Measurements from ENCODE around the gene S100A11. TPM values are rescaled to one million over a fixed set of nuclear protein-coding genes. Genes with fewer than 3 reads are reported as not detected.
A peak's percentile ranks its signal among the peaks of the same experiment; 100 is the strongest.

S100A11 gene
- total RNA-seq, 1 experiment from 2014 or later = 824 TPM

DNA sequence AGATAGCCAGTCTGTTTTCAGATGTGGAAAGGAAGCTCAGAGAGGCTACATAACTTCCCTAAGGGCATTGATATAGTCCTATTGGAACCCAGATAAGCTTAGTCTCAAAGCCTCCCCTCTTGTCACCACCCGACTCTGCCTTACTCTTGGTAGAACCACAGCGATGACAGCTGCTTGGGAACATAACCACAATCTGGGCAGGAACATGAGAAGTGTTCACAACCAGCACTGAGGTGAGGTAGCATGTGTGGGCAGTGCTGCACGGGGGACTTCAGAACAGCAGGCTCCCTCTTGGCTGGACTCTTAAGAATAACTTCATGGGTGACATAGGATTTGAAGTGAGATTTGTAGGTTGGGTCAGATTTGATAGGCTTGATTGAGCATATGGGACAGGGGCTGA is 33.8 kb downstream of the S100A11 start:
- DNase-seq (ENCODE audit: low read depth) = no peak

DNA sequence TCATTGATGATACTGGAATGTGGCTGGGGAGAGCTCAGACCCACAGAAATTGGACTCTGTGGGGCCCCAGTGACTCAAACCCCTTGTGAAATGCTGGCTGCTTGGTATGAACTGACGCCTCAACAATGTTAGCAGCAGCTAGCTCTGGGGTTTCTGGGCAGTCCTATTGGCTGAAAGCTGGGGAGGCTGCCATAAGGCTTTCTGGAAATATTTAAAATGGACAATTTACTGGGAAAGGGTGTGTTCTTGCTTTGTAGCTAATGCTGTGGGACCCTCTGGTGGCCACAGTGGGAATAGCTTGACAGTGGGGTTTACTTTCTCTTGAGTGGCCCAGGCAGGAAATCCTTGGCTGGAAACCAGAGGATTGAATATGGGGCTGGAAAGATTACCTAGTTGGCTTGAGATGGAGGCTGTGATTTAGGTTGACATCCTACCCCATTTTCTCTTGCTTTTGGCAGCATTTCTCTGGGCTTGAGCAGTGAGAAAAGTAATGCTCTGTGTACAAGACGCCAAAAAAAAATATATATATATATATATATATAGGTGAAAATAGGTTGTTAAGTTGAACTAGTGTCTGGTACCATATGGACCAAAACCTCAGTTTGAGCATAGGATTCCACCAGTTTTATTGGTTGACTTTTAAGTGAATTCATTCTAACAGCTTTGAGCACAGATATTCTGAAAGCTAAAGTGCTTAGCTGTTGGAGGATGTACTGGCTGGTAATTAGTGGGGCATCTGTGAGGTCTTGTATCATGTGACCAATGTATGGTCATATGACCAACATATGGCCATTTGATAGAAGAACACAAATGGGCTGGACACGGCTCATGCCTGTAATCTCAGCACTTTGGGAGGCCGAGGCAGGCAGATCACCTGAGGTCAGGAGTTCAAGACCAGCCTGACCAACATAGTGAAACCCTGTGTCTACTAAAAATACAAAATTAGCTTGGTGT is 34.9 kb downstream of the S100A11 start:
- DNase-seq (ENCODE audit: low read depth) = peak; percentile 84

DNA sequence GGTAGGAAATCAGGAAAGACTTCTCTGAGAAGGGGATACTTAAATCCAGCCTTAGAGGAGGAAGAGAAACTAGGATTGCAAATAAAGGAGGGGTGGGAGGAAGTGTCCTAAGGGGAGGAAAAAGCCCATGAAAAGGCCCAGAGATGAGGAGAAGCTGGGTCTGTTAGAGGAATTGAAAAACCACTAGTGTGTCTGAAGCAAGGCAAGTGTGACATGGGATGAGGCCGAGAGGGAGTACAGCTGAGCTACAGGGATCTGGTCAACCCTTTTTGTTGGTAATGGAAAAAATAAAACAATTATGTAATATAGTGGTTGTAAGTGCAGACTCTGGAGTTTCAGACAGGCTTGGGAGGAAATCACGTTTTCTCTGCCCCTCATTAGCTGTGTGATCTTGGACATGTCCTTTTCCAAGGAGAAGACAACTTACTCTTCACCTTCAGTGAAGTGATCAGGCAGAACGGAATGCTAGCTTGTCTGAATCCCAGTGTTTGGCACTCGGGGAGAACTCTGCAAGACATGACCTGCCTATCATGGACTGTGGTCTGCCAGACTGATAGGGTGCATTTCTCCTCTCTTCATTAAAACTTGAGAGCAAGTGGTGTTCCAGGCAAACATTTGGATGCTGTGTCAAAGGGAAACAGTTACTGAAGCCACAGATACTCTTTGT is 35.7 kb downstream of the S100A11 start:
- no peak for DNase-seq (ENCODE audit: low read depth)

DNA sequence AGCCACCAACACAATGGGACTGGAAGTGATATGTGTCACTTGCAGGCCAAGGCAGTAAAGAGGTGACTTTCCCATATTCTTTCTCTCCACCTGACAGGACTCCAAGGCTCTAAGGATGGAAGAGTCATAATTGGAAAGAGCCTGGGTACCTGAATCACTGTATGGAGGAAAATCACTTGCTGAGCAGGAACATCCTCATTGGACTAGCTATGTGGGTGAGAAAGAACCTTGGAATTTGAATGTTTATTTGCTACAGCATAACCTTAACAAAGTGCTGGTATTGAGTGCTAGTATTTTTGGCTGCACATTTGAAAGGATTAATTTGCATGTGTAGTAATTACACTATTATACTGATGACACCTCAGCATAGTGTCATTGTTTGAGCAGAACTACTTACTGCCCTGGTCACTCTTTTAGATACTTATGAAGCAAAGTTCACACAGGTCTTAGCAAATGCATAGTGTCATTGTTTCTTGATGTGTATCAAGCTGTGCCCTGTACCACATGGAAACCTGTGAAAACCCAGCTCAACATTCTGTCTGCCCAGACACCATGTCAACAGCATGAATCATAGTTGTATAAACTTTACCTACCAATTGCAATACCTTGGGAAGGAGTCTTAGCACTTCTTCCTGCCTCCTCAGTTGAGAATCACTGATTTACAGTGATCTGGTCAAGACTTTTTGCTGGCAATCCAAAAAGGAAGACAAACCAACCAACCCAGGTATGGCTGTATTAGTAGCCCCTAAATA is 38.0 kb downstream of the S100A11 start:
- DNase-seq (ENCODE audit: low read depth) = peak; percentile 81

DNA sequence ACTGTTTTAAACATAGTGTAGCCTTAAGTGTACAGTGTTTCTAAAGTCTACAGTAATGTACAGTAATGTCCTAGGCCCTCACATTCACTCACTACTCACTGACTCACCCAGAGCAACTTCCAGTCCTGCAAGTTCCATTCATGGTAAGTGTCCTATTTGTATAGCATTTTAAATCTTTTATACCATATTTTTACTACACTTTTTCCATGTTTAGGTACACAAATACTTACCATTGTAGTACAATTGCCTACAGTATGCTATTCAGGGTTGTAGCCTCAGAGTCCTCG is 39.6 kb downstream of the S100A11 start:
- no peak for DNase-seq (ENCODE audit: low read depth)

DNA sequence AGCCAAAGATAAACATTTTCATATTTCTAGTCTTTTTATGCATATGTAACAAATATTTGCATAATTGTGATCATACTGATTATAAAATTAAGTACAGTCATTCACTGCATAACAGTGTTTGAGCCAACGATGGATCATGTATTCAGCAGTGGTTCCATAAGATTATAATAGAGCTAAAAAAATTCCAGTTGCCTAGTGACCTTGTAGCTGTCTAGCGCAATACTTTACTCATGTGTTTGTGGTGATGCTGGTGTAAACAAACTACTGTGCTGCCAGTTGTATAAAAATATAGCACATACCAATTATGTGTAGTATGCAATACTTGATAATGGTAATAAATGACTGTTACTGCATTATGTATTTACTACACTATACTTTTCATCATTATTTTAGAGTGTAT is 41.0 kb downstream of the S100A11 start:
- DNase-seq (ENCODE audit: low read depth) = peak; percentile 55

DNA sequence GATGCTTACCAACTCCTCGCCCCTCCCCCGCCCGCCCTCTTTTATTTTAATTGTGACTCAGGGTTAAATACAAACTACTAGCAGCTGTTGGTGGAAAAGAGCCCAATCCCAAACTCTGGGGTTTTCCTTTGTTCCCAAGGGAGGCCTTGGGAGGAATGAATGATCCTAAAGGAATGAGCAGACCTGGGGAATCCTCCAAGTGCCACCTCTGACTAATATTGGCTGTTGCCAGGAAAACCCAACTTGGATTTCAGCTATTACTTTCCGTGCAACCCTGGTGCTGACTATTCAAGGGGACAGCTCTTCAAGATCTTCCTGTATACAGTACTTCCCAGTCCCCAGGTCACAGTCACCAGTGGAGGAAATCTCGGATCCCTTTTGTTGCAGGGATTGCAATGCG is 41.8 kb downstream of the S100A11 start:
- DNase-seq (ENCODE audit: low read depth) = peak; percentile 98

DNA sequence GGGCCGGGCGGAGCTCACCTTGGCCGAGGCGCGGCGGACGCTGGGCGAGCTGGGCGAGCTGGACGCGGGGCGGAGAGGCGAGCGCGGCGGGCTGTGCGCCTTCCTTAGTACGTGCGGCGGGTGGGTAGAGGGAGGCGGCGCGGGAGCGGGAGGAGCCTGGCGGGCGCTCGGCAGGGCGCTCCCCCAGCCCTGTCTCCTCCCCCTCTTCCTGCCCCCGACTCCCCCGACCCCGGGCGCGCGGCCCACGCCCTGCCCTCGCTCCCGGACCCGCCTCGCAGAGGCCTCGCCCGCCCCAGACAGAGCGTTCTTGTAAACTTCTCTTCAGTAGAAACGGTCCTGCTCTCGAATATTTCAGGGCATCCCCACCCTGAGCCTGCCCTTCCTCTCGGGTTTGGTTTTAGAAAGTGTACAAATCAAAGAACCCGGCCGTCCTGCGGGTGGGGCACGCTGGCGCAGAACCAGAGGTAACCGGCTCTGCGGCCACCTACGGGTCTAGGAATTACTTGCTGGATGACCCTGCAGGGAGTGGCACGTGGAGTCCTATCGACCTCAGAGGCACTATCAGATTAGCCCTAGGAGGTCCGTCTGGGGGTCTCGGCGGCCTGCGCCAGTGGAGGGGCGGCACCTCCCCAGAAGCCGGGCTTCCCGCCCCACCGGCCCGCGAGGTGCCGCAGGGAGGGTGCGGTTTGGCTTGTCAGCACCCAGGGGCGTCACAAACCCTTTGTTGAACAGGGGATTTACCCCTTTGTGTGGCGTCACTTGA is 42.9 kb downstream of the S100A11 start, which contains the start of gene S100A10:
S100A10 (minus strand) TSS at position 126 of the 763 bp plus-strand sequence. CDS start 7,629 bp downstream, outside the sequence.
- peak; percentile 74 for DNase-seq (ENCODE audit: low read depth)

DNA sequence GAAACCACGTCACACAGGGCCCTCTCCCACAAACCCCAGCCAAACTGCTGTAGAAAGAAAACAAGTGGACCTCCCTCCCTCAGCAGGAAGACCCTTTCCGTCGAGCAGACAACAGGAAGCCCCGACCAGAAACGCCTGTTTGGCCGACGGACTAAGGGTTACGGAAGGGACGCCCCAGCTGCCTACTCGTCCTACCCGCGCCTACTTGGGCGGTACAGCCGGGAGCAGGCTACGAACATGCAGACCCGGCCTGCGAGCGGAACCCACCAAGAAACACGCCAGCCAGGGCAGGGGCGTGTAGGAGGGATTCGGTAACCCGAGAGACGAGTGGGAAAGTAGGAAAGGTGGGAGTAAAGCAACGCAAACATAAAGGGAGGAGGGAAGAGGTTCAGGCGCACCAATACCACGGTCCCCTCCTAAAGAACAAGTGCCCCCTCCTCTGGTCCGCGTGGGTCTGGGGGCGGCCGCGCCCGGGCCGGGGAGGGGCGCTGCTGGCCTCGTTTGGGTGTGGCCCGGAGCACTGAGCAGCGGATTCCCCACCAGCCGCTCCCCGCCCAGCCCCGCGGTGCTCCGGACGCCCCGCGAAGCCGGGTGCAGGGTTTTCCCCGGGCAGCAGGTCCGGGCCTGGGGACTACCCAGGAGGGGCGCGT is 43.6 kb downstream of the S100A11 start:
- DNase-seq (ENCODE audit: low read depth) = peak; percentile 63

DNA sequence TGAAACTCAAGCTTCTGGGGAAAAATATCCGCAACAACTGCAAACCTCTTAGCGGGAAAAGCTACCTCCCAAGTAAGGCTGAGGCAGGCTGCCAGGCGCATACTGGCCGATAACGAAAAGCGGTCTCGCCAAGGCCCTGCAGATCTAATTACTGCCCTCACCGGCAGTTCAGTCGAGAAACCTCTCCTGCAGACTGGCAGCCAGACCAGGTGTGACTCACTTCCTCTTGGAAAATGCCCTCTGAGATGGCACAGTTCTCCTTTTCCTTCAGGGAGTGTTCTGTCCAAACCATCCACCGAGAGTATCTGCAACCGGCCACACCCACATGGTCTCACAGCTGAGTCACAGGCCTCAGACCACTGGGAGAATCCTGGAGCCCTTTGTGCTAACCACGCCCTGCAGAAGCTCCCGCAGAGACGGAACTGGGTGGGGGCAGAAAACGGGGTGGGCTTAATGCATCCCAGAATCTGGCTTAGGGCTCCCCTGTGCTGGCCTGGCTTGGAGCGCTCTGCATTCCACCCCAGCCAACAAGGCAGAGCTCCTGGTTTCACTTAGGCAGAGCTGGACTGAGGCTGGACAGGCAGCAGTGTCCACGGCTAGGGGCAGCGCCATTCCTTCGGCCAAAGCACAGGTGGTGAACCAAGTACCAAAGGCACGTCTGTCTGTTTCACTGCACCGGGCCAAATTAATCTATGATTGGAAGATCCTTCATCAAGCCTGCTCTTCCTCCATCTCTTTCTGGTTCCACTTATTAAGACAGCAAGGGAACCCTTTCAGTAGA is 44.3 kb downstream of the S100A11 start:
- DNase-seq (ENCODE audit: low read depth) = peak; percentile 100

DNA sequence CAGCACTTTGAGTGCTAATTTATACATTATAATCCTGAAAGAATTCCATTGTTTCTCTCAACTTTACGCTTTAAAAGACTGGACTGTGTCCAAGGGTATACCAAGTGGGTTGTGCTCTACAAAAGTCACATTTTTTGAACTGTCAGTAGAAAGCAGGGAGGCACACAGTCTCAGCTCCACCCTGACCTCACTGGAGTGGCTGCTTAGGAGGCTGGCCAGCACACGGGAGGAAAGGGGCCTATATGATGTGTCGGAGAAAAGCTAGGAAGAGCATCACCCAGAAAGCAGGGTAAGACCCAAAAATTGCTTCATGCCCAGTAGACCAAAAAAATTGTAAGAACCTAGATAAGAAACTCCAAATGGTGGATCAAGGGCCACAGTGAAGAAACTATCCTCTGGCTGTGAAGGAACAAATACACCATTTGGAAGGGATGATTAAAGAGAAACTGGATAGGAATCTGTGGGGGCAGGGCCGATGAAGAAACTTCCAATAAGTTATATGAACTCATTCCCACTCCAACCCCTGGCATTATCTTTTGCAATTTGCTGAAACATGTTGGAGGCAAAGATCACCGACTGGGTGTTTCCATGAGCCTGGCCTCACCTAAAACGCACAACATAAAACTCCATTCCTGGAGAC is 45.0 kb downstream of the S100A11 start:
- DNase-seq (ENCODE audit: low read depth) = peak; percentile 53

DNA sequence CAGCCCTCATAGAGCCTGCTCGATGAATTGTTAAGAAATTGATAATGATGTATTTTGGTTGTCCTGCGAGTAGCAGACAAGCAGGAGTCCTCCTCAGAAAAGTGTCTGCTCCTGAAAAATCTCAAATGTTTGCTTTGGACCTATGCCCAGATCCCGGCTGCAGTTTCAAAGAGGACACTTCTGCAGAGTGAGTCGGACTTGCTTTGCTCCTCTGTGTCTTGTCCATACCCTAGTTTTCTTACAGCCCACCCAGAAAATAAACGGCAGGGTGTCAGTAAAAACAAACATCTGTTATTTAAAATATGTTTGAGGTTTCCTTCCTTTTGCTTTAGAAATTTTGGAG is 46.0 kb downstream of the S100A11 start:
- peak; percentile 83 for DNase-seq (ENCODE audit: low read depth)

DNA sequence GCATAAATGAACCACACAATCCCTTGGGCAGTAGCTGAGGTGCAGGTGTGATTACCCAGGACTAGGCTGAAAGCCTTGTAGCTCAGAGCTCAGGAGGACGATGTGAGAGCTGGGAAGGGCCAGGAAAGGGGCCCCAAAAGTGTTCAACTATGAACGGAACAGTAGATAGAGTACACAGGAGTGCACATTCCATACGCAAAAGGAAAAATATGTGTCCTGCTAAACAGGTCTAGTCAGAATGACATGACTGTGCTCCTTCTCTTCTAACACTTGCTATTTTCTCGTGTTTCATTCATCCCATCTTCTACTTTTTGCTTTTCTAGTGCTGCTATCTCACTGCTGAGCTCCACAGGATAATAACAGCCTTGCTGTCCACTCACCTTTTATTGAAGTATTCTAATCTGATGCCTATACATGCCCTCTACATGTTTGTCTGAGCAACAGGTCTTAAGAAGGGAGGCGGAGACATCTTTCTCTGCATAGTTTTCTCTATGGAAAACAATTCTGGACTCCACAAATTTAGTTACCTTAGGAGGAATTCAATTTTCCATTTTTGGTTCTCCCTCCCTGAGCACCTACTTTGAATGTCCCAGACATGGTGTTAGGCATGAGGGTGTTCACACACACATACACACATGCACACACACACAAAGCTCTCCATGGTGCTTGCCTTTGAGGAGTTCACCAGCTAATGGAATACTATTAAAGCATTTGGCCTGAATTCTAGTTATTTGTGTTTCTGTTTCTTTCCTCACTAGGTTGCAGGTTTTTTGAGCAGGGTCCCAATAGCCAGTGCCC is 46.5 kb downstream of the S100A11 start:
- DNase-seq (ENCODE audit: low read depth) = no peak

DNA sequence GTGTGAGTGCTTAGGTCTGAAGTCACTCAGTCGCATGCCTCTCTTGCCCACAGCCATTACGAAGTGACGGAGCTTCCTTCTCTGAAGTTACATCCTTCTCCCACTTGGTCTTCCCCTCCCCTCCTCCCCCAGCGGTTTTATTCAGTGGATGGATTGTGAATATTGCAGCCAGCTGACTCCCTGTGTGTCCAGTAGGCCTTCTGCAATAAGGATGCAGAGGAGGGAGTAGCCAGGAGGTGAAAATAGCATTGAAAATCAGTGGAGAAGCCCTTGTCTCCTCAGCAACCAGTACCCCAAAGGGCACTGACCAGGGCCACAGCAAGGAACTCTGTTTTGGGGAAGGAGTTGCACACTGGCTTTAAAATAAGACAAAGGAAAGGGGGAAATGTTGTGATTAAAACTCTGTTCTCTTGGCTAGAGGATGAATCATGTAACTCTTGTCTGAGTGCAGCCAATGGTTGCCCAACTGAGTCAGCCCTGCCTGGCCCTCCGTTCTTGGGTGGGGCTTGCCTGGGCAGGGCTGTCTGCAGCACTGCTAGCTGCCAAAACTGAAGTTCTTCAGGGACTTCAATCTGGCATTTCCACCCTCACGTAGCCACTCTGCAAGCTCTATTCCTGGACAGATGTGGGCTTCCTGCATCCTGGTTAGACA is 47.5 kb downstream of the S100A11 start:
- DNase-seq (ENCODE audit: low read depth) = peak; percentile 91

DNA sequence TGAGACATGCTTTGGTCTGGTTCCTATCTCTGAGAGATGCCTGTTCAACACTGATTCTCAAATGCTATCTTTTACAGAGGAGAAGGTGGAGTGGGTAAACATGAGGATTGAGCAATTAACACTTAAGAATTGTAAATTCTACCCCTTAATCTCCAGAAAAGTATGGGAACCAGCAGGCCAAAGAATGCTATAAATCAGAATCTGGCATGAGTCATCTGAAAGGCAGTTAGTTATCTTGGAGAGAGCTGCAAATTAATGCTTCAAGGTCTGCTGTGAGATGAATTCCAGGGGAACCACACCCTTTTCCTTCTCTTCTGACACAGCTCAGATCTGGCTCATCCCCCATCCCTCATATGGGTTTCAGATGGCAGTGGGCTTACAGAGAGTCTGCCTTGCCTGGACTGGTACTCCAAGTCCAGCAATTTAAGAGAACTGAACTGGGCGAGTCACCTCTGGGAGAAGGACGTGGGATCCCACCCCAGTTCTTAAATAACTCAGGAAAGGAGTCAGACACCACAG is 48.3 kb downstream of the S100A11 start:
- peak; percentile 96 for DNase-seq (ENCODE audit: low read depth)

DNA sequence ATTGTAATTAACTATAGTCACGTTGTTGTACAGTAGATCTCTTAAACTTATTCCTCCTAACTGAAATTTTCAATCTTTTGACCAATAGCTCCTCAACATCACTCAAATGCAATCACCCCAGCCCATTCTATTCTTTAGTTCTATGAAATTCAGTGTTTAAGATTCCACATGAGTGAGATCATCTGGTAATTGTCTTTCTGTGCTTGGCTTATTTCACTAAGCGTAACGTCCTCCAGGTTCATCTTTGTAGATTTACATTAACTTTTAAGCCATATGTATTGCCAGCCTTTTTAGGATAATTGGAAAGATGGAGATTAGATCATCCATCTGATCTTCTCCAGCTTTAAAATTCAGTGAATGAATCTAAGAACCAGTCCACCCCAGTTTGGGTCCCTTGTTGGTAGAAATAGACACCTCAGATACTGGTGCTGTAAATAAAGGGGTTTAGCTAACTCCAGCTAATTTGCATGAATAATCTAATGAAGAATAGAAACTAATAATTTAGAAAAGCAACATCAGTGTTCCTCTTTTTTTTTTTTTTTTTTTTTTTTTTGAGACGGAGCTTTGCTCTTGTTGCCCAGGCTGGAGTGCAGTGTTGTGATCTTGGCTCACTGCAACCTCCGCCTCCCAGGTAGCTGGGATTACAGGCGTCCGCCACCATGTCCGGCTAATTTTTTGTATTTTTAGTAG is 50.2 kb downstream of the S100A11 start:
- DNase-seq (ENCODE audit: low read depth) = peak; percentile 33

DNA sequence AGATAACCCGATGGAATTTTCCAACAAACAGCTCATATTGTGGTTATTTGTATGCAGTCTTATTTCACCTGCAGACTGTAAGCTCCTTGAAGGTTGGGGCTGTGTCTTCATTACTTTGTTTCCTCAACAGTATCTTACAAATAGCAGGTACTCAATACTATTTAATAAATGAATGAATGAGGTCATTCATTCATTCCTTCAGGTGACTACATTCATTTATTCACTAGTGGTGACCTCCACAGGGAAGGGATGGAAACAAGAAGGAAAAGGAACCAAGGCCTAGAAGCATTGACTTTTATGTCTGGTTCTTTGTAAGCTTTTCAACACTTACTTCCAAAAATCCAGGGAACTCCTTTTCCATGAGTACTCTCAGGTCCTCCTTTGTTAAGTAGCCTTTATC is 51.0 kb downstream of the S100A11 start:
- DNase-seq (ENCODE audit: low read depth) = no peak

DNA sequence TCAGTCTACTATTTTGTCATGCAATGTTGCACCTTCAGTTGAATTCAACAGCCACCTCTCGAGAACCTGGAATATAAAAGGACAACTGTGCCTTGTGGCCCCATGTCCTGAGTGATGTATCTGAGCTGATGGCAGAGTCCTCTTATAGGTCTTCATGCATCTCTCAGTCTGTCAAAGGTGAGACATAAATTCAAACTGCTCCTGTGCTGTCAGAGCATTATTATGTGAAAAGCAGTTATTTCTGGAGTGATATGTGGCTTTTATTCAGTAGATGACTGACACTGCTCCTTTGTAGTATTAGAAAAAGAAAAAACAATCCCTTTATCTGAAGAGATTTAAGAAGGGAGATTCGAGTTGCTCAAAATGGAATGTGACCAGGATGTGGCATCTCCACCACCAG is 51.5 kb downstream of the S100A11 start:
- no peak for DNase-seq (ENCODE audit: low read depth)
